SU-DHL-6 (cell line): Measurements from ENCODE around the gene PRR33.

Experiments
- H2AFZ ChIP-seq: fragments of 200-600 bp; sonication (generic); 2 replicates; pipeline ENCODE4 v1.6.1; 2014; ENCODE audit warnings: low read depth, mild to moderate bottlenecking, moderate library complexity, mixed read lengths, antibody characterized with exemption, low read length; ENCODE audit not compliant: severe bottlenecking
- H3F3A ChIP-seq: fragments of 200-600 bp; shearing (Covaris generic); 2 replicates; pipeline ENCODE4 v1.6.0; 2016; ENCODE audit warnings: antibody characterized with exemption, mild to moderate bottlenecking; ENCODE audit not compliant: insufficient read depth
- H3K27ac ChIP-seq: fragments of 200-600 bp; sonication (generic); 2 replicates; pipeline ENCODE4 v1.5.1; 2016; ENCODE audit warnings: low read depth, mild to moderate bottlenecking, low read length, moderate library complexity, mixed read lengths
- H3K27me3 ChIP-seq: fragments of 200-600 bp; sonication (generic), shearing (Covaris generic); 2 replicates; pipeline ENCODE4 v1.6.0; 2014; ENCODE audit warnings: mild to moderate bottlenecking, low read length
- H3K36me3 ChIP-seq: fragments of 200-600 bp; sonication (generic); 2 replicates; pipeline ENCODE4 v1.6.1; 2014; ENCODE audit warnings: mild to moderate bottlenecking, low read length, mixed read lengths
- H3K4me2 ChIP-seq: fragments of 300-600, 200-600 bp; shearing (Covaris generic), sonication (generic); 2 replicates; pipeline ENCODE4 v1.6.0; 2014; ENCODE audit warnings: low read length, low read depth, mild to moderate bottlenecking; ENCODE audit not compliant: poor library complexity, severe bottlenecking
- H3K4me3 ChIP-seq: fragments of 200-600 bp; sonication (generic); 2 replicates; pipeline ENCODE4 v1.5.1; 2014; ENCODE audit warnings: antibody characterized with exemption, low read length, mild to moderate bottlenecking, mixed read lengths; ENCODE audit not compliant: insufficient read depth, poor library complexity, severe bottlenecking
- H3K79me2 ChIP-seq: fragments of 200-600 bp; sonication (generic); 2 replicates; pipeline ENCODE4 v1.6.1; 2014; ENCODE audit warnings: mild to moderate bottlenecking, low read length, moderate library complexity; ENCODE audit not compliant: insufficient read depth
- H3K9ac ChIP-seq: fragments of 200-600 bp; sonication (generic); 2 replicates; pipeline ENCODE4 v1.7.0; 2014; ENCODE audit warnings: mild to moderate bottlenecking, low read length
- H3K9me2 ChIP-seq: fragments of 200-600 bp; sonication (generic); replicated peaks from 2 replicates; pipeline ENCODE4 v1.6.1; 2014; ENCODE audit warnings: low read length; ENCODE audit not compliant: insufficient read depth
- H3K9me3 ChIP-seq: fragments of 200-600 bp; sonication (generic); 2 replicates; pipeline ENCODE4 v1.6.1; 2014; ENCODE audit warnings: low read length, mixed read lengths; ENCODE audit not compliant: insufficient read depth
- H4K20me1 ChIP-seq: fragments of 200-600 bp; sonication (generic); 2 replicates; pipeline ENCODE4 v1.6.1; 2014; ENCODE audit warnings: low read depth, mild to moderate bottlenecking, antibody characterized with exemption, low read length, moderate library complexity, mixed read lengths
- CTCF ChIP-seq: fragments of 200-600 bp; sonication (generic); IDR thresholded peaks from one replicate; pipeline ENCODE4 v1.5.1; 2017; ENCODE audit warnings: antibody characterized with exemption, mild to moderate bottlenecking, low read length, moderate library complexity; ENCODE audit not compliant: insufficient read depth, poor library complexity, severe bottlenecking
- EZH2phosphoT487 ChIP-seq: fragments of 200-600 bp; sonication (generic), shearing (Covaris generic); conservative IDR thresholded peaks from 2 replicates; pipeline ENCODE4 v1.6.1; 2018; ENCODE audit warnings: mild to moderate bottlenecking, antibody characterized with exemption, low read length, moderate library complexity, mixed read lengths

Gene PRR33

DNA sequence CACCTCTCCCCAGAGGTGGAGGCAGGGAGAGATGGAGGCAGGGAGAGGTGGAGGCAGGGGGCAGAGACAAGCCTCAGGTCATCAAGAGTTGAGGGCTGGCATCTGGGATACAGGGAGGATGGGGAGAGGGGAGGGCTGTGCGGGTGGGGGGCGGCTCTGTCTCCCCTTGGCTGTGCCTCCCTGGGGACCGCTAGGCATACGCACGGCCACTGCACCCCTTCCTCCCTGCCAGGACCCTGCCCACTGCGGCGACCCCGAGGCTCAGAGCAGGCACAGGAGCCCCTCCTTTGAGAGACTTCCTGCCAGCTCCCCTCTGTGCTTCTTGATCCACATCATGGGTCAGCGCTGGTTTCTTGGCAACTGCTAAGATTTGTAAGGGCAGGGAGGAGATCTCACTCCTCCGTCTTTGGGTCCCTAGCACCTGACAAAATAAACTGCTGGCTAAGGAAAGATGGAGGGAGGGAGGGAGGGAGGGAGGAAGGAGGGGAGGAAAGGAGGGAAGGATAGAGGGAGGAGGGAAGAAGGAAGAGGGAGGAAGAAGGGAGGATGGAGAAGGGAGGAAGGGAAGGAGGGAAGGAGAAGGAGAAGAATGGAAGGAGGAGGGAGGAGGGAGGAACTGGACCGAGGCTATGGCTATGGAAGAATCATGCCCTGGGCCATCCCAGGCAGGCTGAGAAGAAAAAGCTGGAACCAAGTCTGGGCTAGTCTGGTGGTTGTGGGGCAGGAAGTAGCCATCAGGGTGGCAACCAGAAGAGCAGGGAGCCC lies 18.5 kb downstream of the PRR33 start:
- H3F3A ChIP-seq: no peaks in the 10 kb centered on the region
- TF ChIP-seq CTCF: no peak
- TF ChIP-seq EZH2phosphoT487: no peak
- no peaks in the 10 kb centered on the region for H3K79me2 ChIP-seq
- H3K9me3 ChIP-seq: no peaks in the 10 kb centered on the region
- H3K27me3 ChIP-seq: no peaks in the 10 kb centered on the region
- H3K9ac ChIP-seq: no peak overlapping the region
- no peak overlapping the region for H3K4me3 ChIP-seq
- no peak overlapping the region for H2AFZ ChIP-seq
- H3K27ac ChIP-seq: no peak overlapping the region
- H4K20me1 ChIP-seq: no peaks in the 10 kb centered on the region; the same call in 1 of the 2 replicates
- H3K4me2 ChIP-seq: no peak overlapping the region
- H3K36me3 ChIP-seq: no peaks in the 10 kb centered on the region
- H3K9me2 ChIP-seq: no peaks in the 10 kb centered on the region

- H4K20me1 ChIP-seq: no peaks in the 10 kb centered on the region; the same call in 1 of the 2 replicates
- no peaks in the 10 kb centered on the region for H3K27me3 ChIP-seq
- H2AFZ ChIP-seq: no peak overlapping the region
Measured at GRCh38 chr11:1872267-1872985, 19.3 kb downstream of the PRR33 start.

GRCh38 chr11:1871531-1871930 lies 20.2 kb downstream of the PRR33 start:
- Histone ChIP-seq H3K9ac (no peak overlapping the region), H3K4me2 (no peak overlapping the region)

More at GRCh38 chr11:1872267-1872985, 19.3 kb downstream of the PRR33 start:
- no peak for TF ChIP-seq EZH2phosphoT487
- H3K9me2 ChIP-seq: no peaks in the 10 kb centered on the region
- no peaks in the 10 kb centered on the region for H3K79me2 ChIP-seq
- H3K36me3 ChIP-seq: no peaks in the 10 kb centered on the region
- no peak overlapping the region for H3K9ac ChIP-seq
- no peak overlapping the region for H3K4me2 ChIP-seq
- H3F3A ChIP-seq: no peaks in the 10 kb centered on the region
- no peak overlapping the region for H3K27ac ChIP-seq
- no peak overlapping the region for H3K4me3 ChIP-seq
- no peaks in the 10 kb centered on the region for H3K9me3 ChIP-seq

More at GRCh38 chr11:1871531-1871930, 20.2 kb downstream of the PRR33 start:
- Histone ChIP-seq H3K27me3 (no peaks in the 10 kb centered on the region), H3K36me3 (no peaks in the 10 kb centered on the region), H4K20me1 (no peaks in the 10 kb centered on the region; the same call in 1 of the 2 replicates), H3F3A (no peaks in the 10 kb centered on the region), H3K9me3 (no peaks in the 10 kb centered on the region), H3K4me3 (no peak overlapping the region), H3K9me2 (no peaks in the 10 kb centered on the region), H3K27ac (no peak overlapping the region), H3K79me2 (no peaks in the 10 kb centered on the region), H2AFZ (no peak overlapping the region)
- TF ChIP-seq CTCF (no peak), EZH2phosphoT487 (no peak)
